HUES48 (cell line): ENCODE results near the gene PLEKHO1.

Experiments
- H3K27ac ChIP-seq: one replicate; pipeline ENCODE4 v1.7.0; 2013; ENCODE audit warnings: low read depth, low read length, inconsistent platforms
- H3K27me3 ChIP-seq: 2 replicates; pipeline ENCODE4 v1.6.1; 2013; ENCODE audit warnings: mild to moderate bottlenecking, low read length; ENCODE audit not compliant: control insufficient read depth, insufficient read depth
- H3K36me3 ChIP-seq: 2 replicates; pipeline ENCODE4 v1.6.1; 2013; ENCODE audit warnings: low read length; ENCODE audit not compliant: control insufficient read depth, insufficient read depth
- H3K4me1 ChIP-seq: 2 replicates; pipeline ENCODE4 v1.6.1; 2013; ENCODE audit warnings: mild to moderate bottlenecking, low read length; ENCODE audit not compliant: control insufficient read depth, insufficient read depth
- H3K4me3 ChIP-seq: 2 replicates; pipeline ENCODE4 v1.5.1; 2013; ENCODE audit warnings: mild to moderate bottlenecking, low read depth, low read length
- H3K9ac ChIP-seq: 2 replicates; pipeline ENCODE4 v1.6.1; 2013; ENCODE audit warnings: mild to moderate bottlenecking, low read depth, low read length, moderate library complexity
- H3K9me3 ChIP-seq: 2 replicates; pipeline ENCODE4 v1.6.1; 2013; ENCODE audit warnings: low read length; ENCODE audit not compliant: control insufficient read depth, insufficient read depth

Gene PLEKHO1

DNA sequence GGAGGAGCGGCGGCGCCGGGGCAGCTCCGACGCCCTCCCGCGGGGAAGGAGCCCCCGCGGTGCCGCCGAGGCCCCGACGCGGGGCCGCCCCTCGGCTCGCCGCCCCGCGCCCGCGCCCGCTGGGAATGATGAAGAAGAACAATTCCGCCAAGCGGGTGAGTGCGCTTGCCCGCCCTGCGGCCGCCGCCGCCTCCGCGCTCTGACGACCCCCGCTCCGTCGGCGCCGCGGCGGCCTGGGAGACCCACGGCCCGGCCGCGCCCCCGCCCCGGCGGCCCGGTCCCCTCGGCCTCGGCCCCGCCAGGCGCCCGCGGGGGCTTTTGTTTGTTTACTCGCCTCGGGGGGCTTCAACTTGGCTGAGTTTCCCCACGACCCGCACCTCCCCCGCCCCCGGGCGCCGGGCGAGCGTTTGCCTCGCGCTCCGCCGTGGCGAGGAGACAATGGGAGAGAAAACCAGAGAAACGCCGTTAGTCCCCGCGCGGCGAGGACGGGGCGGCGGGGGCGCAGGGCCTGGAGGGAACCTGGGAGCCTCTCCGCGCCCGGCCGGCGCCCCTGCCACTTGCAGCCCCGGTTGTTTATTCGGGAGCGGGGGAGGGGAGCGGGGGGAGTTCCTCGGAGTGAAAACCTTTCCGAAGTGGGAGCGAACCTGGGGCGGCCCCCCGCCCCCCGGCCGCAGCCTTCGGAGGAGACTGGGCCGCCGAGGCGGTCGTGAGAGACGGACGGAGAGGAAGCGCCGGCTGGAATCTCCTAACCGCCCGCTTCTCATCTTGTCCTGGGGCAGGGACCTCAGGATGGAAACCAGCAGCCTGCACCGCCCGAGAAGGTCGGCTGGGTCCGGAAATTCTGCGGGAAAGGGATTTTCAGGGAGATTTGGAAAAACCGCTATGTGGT, 661 bp downstream of the PLEKHO1 start:
- H3K4me3 ChIP-seq = peak overlapping the region; percentile 89
- H3K4me1 ChIP-seq = peaks cover 23% of the 10 kb centered on the region
- H3K9me3 ChIP-seq = no peaks in the 10 kb centered on the region
- peak overlapping the region; percentile 51 for H3K9ac ChIP-seq
- peaks cover 15% of the 10 kb centered on the region for H3K27me3 ChIP-seq
- H3K36me3 ChIP-seq = peaks cover 33% of the 10 kb centered on the region
- H3K27ac ChIP-seq = peak overlapping the region; percentile 44

DNA sequence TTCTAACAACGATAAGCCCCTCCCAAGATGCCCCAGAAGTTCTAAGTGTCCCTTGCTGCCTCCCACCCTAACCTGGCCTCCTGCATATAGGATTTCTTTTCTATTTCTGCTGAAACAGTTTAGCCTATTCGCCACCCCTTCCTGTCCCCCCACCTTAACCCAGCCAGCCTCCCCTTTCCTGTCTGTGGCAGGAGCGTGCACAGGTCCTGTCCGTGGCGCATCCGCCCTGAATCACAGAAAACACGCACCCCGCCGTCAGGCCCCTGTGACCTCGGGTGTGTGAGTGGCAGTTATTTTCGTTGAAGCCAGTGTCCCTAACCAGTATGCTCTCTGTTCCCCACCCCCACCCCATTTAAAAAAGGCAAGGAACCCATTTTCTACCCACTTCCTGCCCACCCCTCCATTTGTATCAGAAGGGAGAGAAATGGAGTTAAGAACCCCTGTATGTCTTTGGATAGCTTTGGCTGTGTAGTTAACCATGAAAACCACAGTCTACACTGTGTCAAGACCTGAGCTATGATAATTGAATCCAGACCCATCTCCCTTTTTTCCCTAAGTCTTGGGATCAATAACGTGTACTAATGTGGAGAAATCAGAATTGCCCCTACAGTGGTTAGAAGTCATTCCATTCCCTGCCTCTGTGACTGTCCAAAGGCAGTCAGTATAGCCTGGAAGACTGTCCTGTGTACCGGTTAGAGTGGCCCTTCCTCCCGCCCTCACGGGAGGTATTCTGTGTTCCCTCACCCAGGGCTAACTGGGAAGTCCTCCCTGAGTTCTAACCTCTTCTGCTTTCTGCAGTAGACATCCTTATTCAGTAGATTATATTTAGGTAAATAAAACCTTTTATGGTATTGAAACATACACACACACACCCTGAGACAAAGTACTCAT, 1.8 kb downstream of the PLEKHO1 start:
- peak overlapping the region; percentile 89 for H3K4me3 ChIP-seq
- H3K27ac ChIP-seq = no peak overlapping the region
- peaks cover 44% of the 10 kb centered on the region for H3K36me3 ChIP-seq
- H3K9ac ChIP-seq = peak overlapping the region; percentile 51; the same call in 1 of the 2 replicates
- H3K4me1 ChIP-seq = peaks cover 23% of the 10 kb centered on the region
- no peaks in the 10 kb centered on the region for H3K9me3 ChIP-seq
- H3K27me3 ChIP-seq = peaks cover 15% of the 10 kb centered on the region

DNA sequence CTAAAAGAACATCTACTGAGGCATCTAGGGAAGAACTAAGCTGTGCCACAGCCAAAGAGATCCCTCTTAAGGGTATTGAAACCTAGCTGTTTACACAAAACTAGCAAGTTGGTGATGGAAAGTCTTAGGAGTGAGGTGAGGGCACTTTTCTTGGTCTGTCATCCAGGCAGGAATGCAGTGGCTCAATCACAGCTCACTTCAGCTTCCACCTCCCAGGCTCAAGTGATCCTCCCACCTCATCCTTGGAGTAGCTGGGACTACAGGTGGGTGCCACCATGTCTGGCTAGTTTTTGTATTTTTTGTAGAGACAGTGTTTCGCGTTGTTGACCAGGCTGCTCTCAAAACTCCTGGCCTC, 2.4 kb downstream of the PLEKHO1 start:
- peaks cover 50% of the 10 kb centered on the region for H3K36me3 ChIP-seq
- H3K27ac ChIP-seq = no peak overlapping the region
- peaks cover 23% of the 10 kb centered on the region for H3K4me1 ChIP-seq
- 0 out of 2 replicates have a peak overlapping the region, but pooled peaks have one; percentile 4 for H3K4me3 ChIP-seq
- H3K9ac ChIP-seq = no peak overlapping the region
- H3K9me3 ChIP-seq = no peaks in the 10 kb centered on the region
- H3K27me3 ChIP-seq = peaks cover 15% of the 10 kb centered on the region

DNA sequence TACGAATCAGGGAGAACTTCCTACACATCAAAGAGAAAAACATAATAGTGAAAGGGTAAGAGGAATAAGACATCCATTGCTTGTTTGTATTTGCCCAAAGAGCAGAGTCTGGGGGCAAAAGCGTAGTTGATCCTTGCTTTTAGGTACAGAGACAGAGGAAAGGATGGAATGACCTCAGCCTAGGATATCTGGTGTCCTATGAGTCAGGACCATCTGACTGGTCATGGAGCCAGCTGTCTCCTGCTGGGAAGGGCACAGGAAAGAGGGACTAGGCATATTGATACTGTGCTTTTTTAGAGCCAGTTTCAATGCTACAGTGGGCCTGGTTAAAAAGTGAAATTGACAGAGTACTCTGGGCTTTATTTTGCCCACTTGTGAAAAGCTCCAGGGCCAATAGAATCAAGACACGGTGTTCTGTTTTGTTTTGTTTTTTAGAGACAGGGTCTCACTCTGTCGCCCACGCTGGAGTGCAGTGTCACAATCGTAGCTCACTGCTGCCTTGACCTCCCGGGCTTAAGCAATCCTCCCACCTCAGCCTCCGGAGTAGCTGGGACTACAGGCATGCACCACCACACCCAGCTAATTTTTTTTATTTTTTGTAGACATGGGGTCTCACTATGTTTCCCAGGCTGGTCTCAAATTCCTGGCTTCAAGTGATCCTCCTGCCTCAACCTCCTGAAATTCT, 3.2 kb downstream of the PLEKHO1 start:
- peaks cover 12% of the 10 kb centered on the region for H3K27me3 ChIP-seq
- H3K27ac ChIP-seq = no peak overlapping the region
- peaks cover 58% of the 10 kb centered on the region for H3K36me3 ChIP-seq
- H3K4me1 ChIP-seq = peaks cover 23% of the 10 kb centered on the region
- H3K9ac ChIP-seq = no peak overlapping the region
- no peaks in the 10 kb centered on the region for H3K9me3 ChIP-seq
- H3K4me3 ChIP-seq = no peak overlapping the region

DNA sequence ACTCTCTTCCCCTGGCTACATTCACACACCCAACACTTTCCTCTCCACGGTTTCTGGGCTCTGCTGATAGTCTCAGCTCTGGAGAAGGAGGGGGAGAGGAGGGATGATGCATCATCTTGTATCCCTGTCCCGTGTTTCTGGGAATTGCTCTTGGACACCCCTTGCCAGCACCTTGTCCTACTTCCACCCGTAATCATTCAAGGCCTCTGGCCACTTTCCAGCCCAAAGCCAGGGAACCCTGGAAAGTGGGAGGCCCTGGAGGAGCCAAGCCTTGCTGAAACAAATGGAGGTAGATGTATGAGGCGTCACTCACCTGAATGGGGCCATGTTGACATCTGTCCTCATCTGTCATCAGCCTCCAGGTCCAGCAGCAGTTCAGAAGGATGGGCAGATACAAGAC, 4.4 kb downstream of the PLEKHO1 start:
- H3K9me3 ChIP-seq = no peaks in the 10 kb centered on the region
- H3K27ac ChIP-seq = no peak overlapping the region
- no peak overlapping the region for H3K9ac ChIP-seq
- peaks cover 2% of the 10 kb centered on the region for H3K27me3 ChIP-seq
- peaks cover 15% of the 10 kb centered on the region for H3K4me1 ChIP-seq
- peaks cover 70% of the 10 kb centered on the region for H3K36me3 ChIP-seq
- no peak overlapping the region for H3K4me3 ChIP-seq

DNA sequence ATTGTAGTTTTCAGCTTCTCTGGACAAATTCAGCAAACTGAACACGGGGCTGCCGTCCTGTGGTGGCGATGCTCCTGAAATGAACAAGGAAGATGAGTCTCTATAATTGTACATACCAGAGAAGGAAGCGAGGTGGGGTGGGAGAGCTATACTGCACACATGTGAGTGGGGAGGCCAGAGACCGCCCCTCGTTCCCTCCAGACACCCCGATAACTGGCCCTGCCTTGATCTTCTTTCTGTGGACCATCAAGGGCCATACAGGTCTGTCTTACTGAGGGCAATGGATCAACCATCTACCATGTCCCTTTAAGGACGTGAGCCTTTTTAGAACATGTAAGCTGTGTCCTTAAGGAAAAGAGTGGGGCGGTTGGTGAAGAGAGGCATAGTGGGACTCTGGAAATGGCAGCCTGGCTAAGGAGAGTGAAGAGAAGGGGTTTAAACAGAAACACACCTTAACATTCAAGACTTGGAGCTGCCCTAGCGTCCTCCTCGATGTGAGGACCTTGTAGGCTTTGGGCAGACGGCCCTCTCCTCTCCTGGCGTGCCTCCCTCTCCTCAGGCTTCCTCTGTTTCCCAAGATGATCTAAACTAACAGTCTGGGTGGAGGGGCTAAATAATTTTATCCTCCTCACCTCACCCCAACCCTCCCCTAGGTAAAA, 5.8 kb downstream of the PLEKHO1 start:
- Histone ChIP-seq H3K4me3 (no peak overlapping the region), H3K36me3 (peaks cover 79% of the 10 kb centered on the region), H3K9me3 (no peaks in the 10 kb centered on the region), H3K27ac (no peak overlapping the region), H3K27me3 (no peaks in the 10 kb centered on the region), H3K9ac (no peak overlapping the region), H3K4me1 (peaks cover 14% of the 10 kb centered on the region)

DNA sequence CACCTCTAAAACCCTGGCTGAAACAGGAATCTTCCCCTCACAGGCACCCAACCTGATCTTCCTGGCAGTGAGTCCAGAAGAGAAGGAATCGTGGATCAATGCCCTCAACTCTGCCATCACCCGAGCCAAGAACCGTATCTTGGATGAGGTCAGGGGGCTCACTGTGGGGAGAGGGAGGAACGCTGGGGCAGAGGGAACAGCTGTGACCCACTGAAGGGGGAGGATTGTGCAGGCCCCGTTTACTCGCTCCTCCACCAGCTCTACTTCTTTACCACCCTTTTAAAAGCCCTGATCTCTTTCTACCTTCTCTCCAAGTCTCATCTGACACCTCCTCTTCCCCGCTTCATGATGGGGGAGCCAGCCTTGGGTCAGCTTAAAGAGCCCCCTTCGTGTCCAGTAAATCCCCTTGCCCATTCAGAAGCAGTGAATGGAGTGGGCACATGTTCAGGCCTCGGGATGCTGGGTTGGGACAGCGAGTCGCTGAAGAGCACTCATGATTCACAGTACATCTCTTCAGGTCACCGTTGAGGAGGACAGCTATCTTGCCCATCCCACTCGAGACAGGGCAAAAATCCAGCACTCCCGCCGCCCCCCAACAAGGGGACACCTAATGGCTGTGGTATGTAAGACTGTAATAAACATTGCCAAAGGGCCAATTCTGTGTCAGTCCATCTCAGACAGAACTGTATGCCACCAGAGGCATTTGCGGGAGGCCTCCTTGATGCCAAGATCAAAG, 7.3 kb downstream of the PLEKHO1 start:
- Histone ChIP-seq H3K27me3 (no peaks in the 10 kb centered on the region), H3K27ac (no peak overlapping the region), H3K36me3 (peaks cover 76% of the 10 kb centered on the region), H3K9ac (no peak overlapping the region), H3K4me3 (no peak overlapping the region), H3K4me1 (peaks cover 15% of the 10 kb centered on the region), H3K9me3 (no peaks in the 10 kb centered on the region)

DNA sequence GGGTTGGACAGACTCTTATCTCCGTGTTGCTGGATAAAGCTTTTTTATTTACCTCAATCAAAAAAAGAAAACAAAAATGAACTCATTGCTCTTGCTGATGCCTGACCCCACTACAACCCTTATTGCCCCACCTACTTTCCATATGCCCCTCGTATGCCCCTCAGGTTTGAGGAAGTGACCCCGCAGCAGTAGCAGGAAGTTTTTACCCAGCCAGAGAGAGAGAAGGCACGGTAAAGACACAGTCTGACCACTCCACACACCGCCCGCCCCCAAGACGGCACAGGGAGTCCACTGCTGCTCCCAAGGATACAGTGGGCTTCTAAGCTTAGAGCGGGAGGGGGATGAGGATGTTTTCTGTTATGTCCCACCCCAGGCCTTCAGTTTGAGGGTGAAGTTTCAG, 9.8 kb downstream of the PLEKHO1 start:
- Histone ChIP-seq H3K27me3 (no peaks in the 10 kb centered on the region), H3K36me3 (peaks cover 55% of the 10 kb centered on the region), H3K4me3 (no peak overlapping the region), H3K27ac (no peak overlapping the region), H3K4me1 (peaks cover 35% of the 10 kb centered on the region), H3K9ac (no peak overlapping the region), H3K9me3 (no peaks in the 10 kb centered on the region)

DNA sequence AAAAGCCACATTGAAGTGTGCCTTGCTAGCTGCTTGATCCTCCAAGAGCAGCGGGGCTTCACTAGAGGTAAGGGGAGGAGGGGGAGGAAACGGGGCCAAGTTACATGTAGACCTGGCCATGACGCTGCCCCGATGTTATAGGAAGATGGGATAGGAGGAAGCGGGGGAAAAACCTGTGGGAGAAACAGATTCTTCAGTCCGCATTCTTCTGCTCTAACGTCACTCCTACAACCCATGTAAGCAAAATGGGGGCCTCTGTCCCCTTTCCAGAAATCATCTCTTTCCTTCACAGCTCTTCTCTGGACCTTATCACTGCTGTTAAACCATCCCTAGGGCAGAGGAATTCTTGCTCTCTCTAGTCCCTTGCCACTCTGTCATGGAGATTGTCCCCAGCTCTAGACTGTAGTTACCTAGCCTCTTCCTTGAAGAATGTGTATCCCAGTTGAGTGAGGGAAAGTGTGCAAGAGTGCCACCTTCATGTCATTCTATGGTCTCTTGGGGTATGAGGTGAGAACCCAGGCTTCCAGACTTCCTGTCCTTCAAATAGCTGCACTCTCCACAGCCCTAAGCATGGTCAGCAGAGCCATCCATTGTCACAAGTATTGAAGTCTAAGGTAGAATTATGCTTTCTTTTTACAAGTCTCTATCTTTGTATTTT, 11.4 kb downstream of the PLEKHO1 start:
- no peak overlapping the region for H3K27ac ChIP-seq
- no peak overlapping the region for H3K9ac ChIP-seq

More for the DNA sequence above, 11.4 kb downstream of the PLEKHO1 start:
- H3K4me1 ChIP-seq = peaks cover 38% of the 10 kb centered on the region
- no peak overlapping the region for H3K4me3 ChIP-seq
- H3K27me3 ChIP-seq = no peaks in the 10 kb centered on the region
- peaks cover 39% of the 10 kb centered on the region for H3K36me3 ChIP-seq
- no peaks in the 10 kb centered on the region for H3K9me3 ChIP-seq
